ENCODE results near the gene RAB26.
"Not testable (repeated sequence)": the region's sequence is repeated elsewhere in the genome, so short reads cannot be mapped to it uniquely, and the experiment has no call there.

RAB26 gene

GRCh38 chr16:2112539-2113106 is 35.8 kb upstream of the RAB26 start:
- peaks cover 0 to 29% of the 10 kb centered on the region in 2 experiments; a peak in 1 of 3 replicates for H3K36me3 ChIP-seq (ENCODE audit: control insufficient read depth in 2 of 2, insufficient read depth in 1 of 2, low read length in 2 of 2)
- TF ChIP-seq KLF8 (tag by site-specific recombination; IDR thresholded peaks at IDR 0.05) = peak; percentile 48; the same call in 1 of the 2 replicates

DNA sequence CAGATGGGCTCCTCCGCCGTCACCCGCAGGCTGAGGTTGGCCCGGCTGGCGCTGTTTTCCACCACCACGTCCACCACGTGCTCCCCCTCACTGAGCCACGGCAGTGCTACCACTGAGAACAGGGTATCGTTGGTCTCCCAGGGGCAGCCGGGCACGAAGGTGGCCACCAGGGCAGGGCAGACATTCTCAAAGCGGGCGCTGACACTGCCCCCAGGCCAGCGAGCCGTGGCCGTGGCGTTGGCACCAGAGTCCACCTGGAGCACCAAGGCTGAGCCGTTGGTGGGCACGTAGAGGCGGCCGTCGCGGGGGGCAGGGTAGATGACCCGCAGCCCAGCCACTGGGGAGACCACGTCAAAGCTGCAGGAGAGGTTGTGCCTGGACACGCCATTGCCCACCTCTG is 34.2 kb upstream of the RAB26 start:
- POLR2A ChIA-PET; H3K4me1 ChIP-seq (ENCODE audit: control insufficient read depth, insufficient read depth, low read length); H3K4me3 ChIP-seq (ENCODE audit: low read depth, low read length); CTCF ChIA-PET; H3K9me3 ChIP-seq (ENCODE audit: control insufficient read depth, insufficient read depth, low read depth, low read length); H3K27ac ChIP-seq (ENCODE audit: extremely low read depth, low read depth, low read length): not testable (repeated sequence)
- H3K36me3 ChIP-seq (ENCODE audit: control insufficient read depth in 2 of 2, insufficient read depth in 1 of 2, low read length in 2 of 2) = peaks cover 0 to 19% of the 10 kb centered on the region in 2 experiments; a peak in 1 of 3 replicates
- peak; percentile 59; the same call in 1 of the 2 replicates for TF ChIP-seq HIC1 (tag by site-specific recombination; IDR thresholded peaks at IDR 0.05)

More at GRCh38 chr16:2112539-2113106, 35.8 kb upstream of the RAB26 start:
- CTCF ChIA-PET; POLR2A ChIA-PET; H3K4me1 ChIP-seq (ENCODE audit: control insufficient read depth, insufficient read depth, low read length); H3K4me3 ChIP-seq (ENCODE audit: low read depth, low read length); H3K9me3 ChIP-seq (ENCODE audit: control insufficient read depth, insufficient read depth, low read depth, low read length); H3K27ac ChIP-seq (ENCODE audit: extremely low read depth, low read depth, low read length): not testable (repeated sequence)

- CTCF ChIA-PET; H3K4me1 ChIP-seq (ENCODE audit: control insufficient read depth, insufficient read depth, low read length); H3K9me3 ChIP-seq (ENCODE audit: control insufficient read depth, insufficient read depth, low read depth, low read length); H3K4me3 ChIP-seq (ENCODE audit: low read depth, low read length); POLR2A ChIA-PET; H3K27ac ChIP-seq (ENCODE audit: extremely low read depth, low read depth, low read length): not testable (repeated sequence)
- TF ChIP-seq BCL11A (tag by site-specific recombination; IDR thresholded peaks at IDR 0.05; ENCODE audit: low read depth) (0 out of 2 replicates have a peak, but pooled peaks have one; percentile 60), BCL11B (tag by site-specific recombination; IDR thresholded peaks at IDR 0.05; ENCODE audit: low read depth) (peak; percentile 91)
- peaks cover 0 to 19% of the 10 kb centered on the region in 2 experiments; a peak in 1 of 3 replicates for H3K36me3 ChIP-seq (ENCODE audit: control insufficient read depth in 2 of 2, insufficient read depth in 1 of 2, low read length in 2 of 2)
Measured at GRCh38 chr16:2114885-2115590, 33.4 kb upstream of the RAB26 start.

- TF ChIP-seq GLIS2 (tag by site-specific recombination; IDR thresholded peaks at IDR 0.05) (no peak), ZNF354C (tag by site-specific recombination; IDR thresholded peaks at IDR 0.05; ENCODE audit: borderline replicate concordance, low read depth) (no peak), ZNF596 (tag by site-specific recombination; IDR thresholded peaks at IDR 0.05) (no peak), ZNF521 (tag by site-specific recombination; IDR thresholded peaks at IDR 0.05) (no peak), ZNF23 (tag by site-specific recombination; IDR thresholded peaks at IDR 0.05; ENCODE audit: borderline replicate concordance) (no peak), ZNF16 (tag by site-specific recombination; IDR thresholded peaks at IDR 0.05; ENCODE audit: low read depth) (no peak), ZSCAN16 (tag by site-specific recombination; IDR thresholded peaks at IDR 0.05) (no peak), ZNF391 (tag by site-specific recombination; IDR thresholded peaks at IDR 0.05; ENCODE audit: borderline replicate concordance, low read depth) (no peak), ZNF707 (tag by site-specific recombination; IDR thresholded peaks at IDR 0.05) (no peak), ZNF146 (tag by site-specific recombination; IDR thresholded peaks at IDR 0.05) (no peak), ZNF175 (tag by site-specific recombination; IDR thresholded peaks at IDR 0.05) (no peak), ZFP41 (tag by site-specific recombination; IDR thresholded peaks at IDR 0.05; ENCODE audit: borderline replicate concordance) (no peak), ZBTB11 (tag by site-specific recombination; conservative IDR thresholded peaks at IDR 0.05; ENCODE audit: low read depth) (no peak), ZNF112 (tag by site-specific recombination; IDR thresholded peaks at IDR 0.05) (no peak), ZNF19 (tag by site-specific recombination; IDR thresholded peaks at IDR 0.05; ENCODE audit: low read depth) (no peak), ZNF211 (tag by site-specific recombination; IDR thresholded peaks at IDR 0.05; ENCODE audit: low read depth) (no peak)
- no peak overlapping the region for H3K27ac ChIP-seq (ENCODE audit: extremely low read depth, low read depth, low read length)
- CTCF ChIA-PET = no interaction called here
- no peaks in the 10 kb centered on the region for H3K4me1 ChIP-seq (ENCODE audit: control insufficient read depth, insufficient read depth, low read length)
- H3K36me3 ChIP-seq (ENCODE audit: control insufficient read depth in 2 of 2, insufficient read depth in 1 of 2, low read length in 2 of 2) = peaks cover 0 to 15% of the 10 kb centered on the region in 2 experiments; a peak in 1 of 3 replicates
- H3K9me3 ChIP-seq (ENCODE audit: control insufficient read depth, insufficient read depth, low read depth, low read length) = no peaks in the 10 kb centered on the region
- POLR2A ChIA-PET = no interaction called here
- H3K4me3 ChIP-seq (ENCODE audit: low read depth, low read length) = no peak overlapping the region
Measured at GRCh38 chr16:2115591-2115973, 32.8 kb upstream of the RAB26 start.

DNA sequence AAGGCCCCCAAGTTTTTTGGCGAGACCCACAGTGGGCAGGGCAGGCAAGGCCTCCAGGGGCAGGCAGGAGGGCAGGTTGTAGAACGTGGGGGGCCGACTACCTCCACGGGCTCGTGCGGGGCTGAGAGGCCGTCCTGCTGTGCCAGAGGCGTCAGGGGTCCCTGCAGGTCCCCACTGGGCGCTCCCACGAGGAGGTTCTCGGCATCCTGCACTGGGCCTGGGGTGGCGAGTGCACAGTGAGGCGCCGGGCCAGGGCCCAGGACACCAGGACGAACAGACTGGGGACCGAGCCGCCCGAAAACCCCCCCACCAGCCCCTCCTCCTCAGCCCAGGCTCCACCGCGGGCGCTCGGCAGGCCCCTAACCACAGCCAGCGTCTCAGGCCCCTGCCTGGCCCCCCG is 32.0 kb upstream of the RAB26 start:
- POLR2A ChIA-PET, CTCF ChIA-PET: not testable (repeated sequence)

More for the DNA sequence above, 32.0 kb upstream of the RAB26 start:
- H3K4me1 ChIP-seq (ENCODE audit: control insufficient read depth, insufficient read depth, low read length); H3K27ac ChIP-seq (ENCODE audit: extremely low read depth, low read depth, low read length); H3K4me3 ChIP-seq (ENCODE audit: low read depth, low read length); H3K9me3 ChIP-seq (ENCODE audit: control insufficient read depth, insufficient read depth, low read depth, low read length); H3K36me3 ChIP-seq (ENCODE audit: control insufficient read depth in 2 of 2, insufficient read depth in 1 of 2, low read length in 2 of 2): not testable (repeated sequence)

All from HEK293 (cell line).